A549 (cell line): ENCODE data around the gene SNAPC2. TPM values are rescaled to one million over a fixed set of nuclear protein-coding genes. Genes with fewer than 3 reads are reported as not detected.

Experiments
- ATAC-seq, 2 experiments: fragments of 200-7000 bp in 1 of 2; fragments of >200 bp in 1 of 2; cut with Nextera tagmentation in 1 of 2; cut with Tn5 transposase in 1 of 2; 3 replicates each; pipeline versions ENCODE4 v1.8.0 to v1.9.1; 2018 to 2020; ENCODE audit warnings: mild to moderate bottlenecking in 1 of 2, moderate library complexity in 1 of 2
- CTCF ChIA-PET: fragments of 300-600 bp; sonication (Branson Sonifier 250); formaldehyde crosslinking; extraction: SDS; loops from one replicate; lab custom pipeline; 2021; ENCODE audit warnings: antibody characterized with exemption, inconsistent platforms; lab: Yijun Ruan, JAX
- POLR2A ChIA-PET: fragments of 350-600 bp; formaldehyde crosslinking; extraction: SDS; loops from one replicate; lab custom pipeline; 2021; ENCODE audit warnings: antibody characterized with exemption, inconsistent platforms; lab: Yijun Ruan, JAX
- DNase-seq, 2 experiments: peaks; one replicate each; pipeline versions ENCODE4 v3.0.0 to v3.0.0-alpha.2; 2011 to 2016; ENCODE audit warnings: low read depth in 1 of 2, low spot score in 1 of 2
- FAIRE-seq: peaks from 2 replicates; lab custom pipeline; 2011; peaks lifted over from hg19 to GRCh38; lab: Jason Lieb, UNC
- H3K27ac ChIP-seq, 2 experiments: fragments of >200 bp; sonication (Bioruptor Twin); formaldehyde crosslinking; 3 replicates each; pipeline ENCODE4 v1.5.1; 2016 to 2017
- H3K4me1 ChIP-seq: fragments of >200 bp; sonication (Bioruptor Twin); formaldehyde crosslinking; 3 replicates; pipeline ENCODE4 v1.6.1; 2016
- H3K4me2 ChIP-seq: fragments of >200 bp; sonication (Bioruptor Twin); formaldehyde crosslinking; 3 replicates; pipeline ENCODE4 v1.6.1; 2016
- H3K4me3 ChIP-seq: fragments of >200 bp; sonication (Bioruptor Twin); formaldehyde crosslinking; 3 replicates; pipeline ENCODE4 v1.5.1; 2016
- H3K9me3 ChIP-seq: fragments of >200 bp; sonication (Bioruptor Twin); formaldehyde crosslinking; 3 replicates; pipeline ENCODE4 v1.6.1; 2016
- ATOH8 ChIP-seq: fragments of 250-450 bp; sonication (Bioruptor Pico); IDR thresholded peaks from 2 replicates; pipeline ENCODE4 v1.5.0; 2020; ENCODE audit warnings: low read depth, mild to moderate bottlenecking, moderate library complexity
- BHLHE40 ChIP-seq: IDR thresholded peaks from 2 replicates; pipeline ENCODE4 v1.6.1; 2012; ENCODE audit warnings: low read depth, low read length, inconsistent platforms
- CBX8 ChIP-seq: fragments of 200-600 bp; sonication (generic); IDR thresholded peaks from 2 replicates; pipeline ENCODE4 v1.6.1; 2016
- CEBPB ChIP-seq, 2 experiments: fragments of >200 bp in 1 of 2; sonication (Bioruptor Twin) in 1 of 2; formaldehyde crosslinking in 1 of 2; IDR thresholded peaks; 2 replicates each; pipeline ENCODE4 v1.6.1; 2012 to 2016
- CHD2 ChIP-seq: fragments of 150-350 bp; IDR thresholded peaks from 2 replicates; pipeline ENCODE4 v1.6.1; 2014; ENCODE audit warnings: low read length; ENCODE audit not compliant: partially characterized antibody
- CHD4 ChIP-seq: fragments of 200-600 bp; sonication (generic); IDR thresholded peaks from 2 replicates; pipeline ENCODE4 v1.6.1; 2016; ENCODE audit warnings: antibody characterized with exemption, mild to moderate bottlenecking, borderline replicate concordance
- EHF ChIP-seq: fragments of 250-450 bp; sonication (Bioruptor Pico); IDR thresholded peaks from 2 replicates; pipeline ENCODE4 v1.5.0; 2020; ENCODE audit warnings: mild to moderate bottlenecking
- HDAC2 ChIP-seq: fragments of 200-600 bp; sonication (generic); IDR thresholded peaks from 2 replicates; pipeline ENCODE4 v1.6.1; 2016
- HEYL ChIP-seq: fragments of 250-450 bp; sonication (Bioruptor Pico); IDR thresholded peaks from 2 replicates; pipeline ENCODE4 v1.8.0; 2021; ENCODE audit warnings: mild to moderate bottlenecking, moderate library complexity
- JUNB ChIP-seq: fragments of >200 bp; sonication (Bioruptor Twin); formaldehyde crosslinking; IDR thresholded peaks from 2 replicates; pipeline ENCODE4 v1.6.1; 2016
- KDM1A ChIP-seq: fragments of 200-600 bp; sonication (generic); IDR thresholded peaks from 2 replicates; pipeline ENCODE4 v1.6.1; 2016; ENCODE audit warnings: low read depth, mild to moderate bottlenecking
- KDM5A ChIP-seq: fragments of 200-600 bp; sonication (generic); IDR thresholded peaks from 2 replicates; pipeline ENCODE4 v1.6.1; 2016; ENCODE audit warnings: antibody characterized with exemption, mild to moderate bottlenecking
- MAZ ChIP-seq: fragments of 150-350 bp; IDR thresholded peaks from 2 replicates; pipeline ENCODE4 v1.6.1; 2014; ENCODE audit warnings: antibody characterized with exemption, low read depth, low read length, borderline replicate concordance
- NFE2L2 ChIP-seq: fragments of 150-350 bp; conservative IDR thresholded peaks from 2 replicates; pipeline ENCODE4 v1.6.1; 2014; ENCODE audit warnings: low read length
- NPAS2 ChIP-seq: fragments of 250-450 bp; sonication (Bioruptor Pico); IDR thresholded peaks from 2 replicates; pipeline ENCODE4 v1.8.0; 2022; ENCODE audit warnings: mild to moderate bottlenecking, moderate library complexity, borderline replicate concordance
- NR3C1 ChIP-seq: fragments of >200 bp; sonication (Bioruptor Twin); formaldehyde crosslinking; IDR thresholded peaks from 3 replicates; pipeline ENCODE4 v1.6.1; 2017
- RAD21 ChIP-seq, 2 experiments: fragments of >200 bp in 1 of 2; sonication (Bioruptor Twin) in 1 of 2; formaldehyde crosslinking in 1 of 2; IDR thresholded peaks in 1 of 2; conservative IDR thresholded peaks in 1 of 2; 2 replicates in 1 of 2; 3 replicates in 1 of 2; pipeline ENCODE4 v1.6.1; 2012 to 2018; ENCODE audit warnings: inconsistent platforms in 1 of 2
- RARB ChIP-seq: fragments of 250-450 bp; sonication (Bioruptor Pico); IDR thresholded peaks from 2 replicates; pipeline ENCODE4 v1.8.0; 2021; ENCODE audit warnings: mild to moderate bottlenecking, moderate library complexity
- RCOR1 ChIP-seq: fragments of 150-350 bp; IDR thresholded peaks from 2 replicates; pipeline ENCODE4 v1.6.1; 2014; ENCODE audit warnings: antibody characterized with exemption, low read length, low read depth
- RFX5 ChIP-seq: fragments of 450-650 bp; IDR thresholded peaks from 2 replicates; pipeline ENCODE4 v1.7.1; 2014; ENCODE audit warnings: antibody characterized with exemption, mild to moderate bottlenecking, moderate library complexity
- SREBF2 ChIP-seq: fragments of 450-650 bp; IDR thresholded peaks from 2 replicates; pipeline ENCODE4 v1.6.1; 2014; ENCODE audit warnings: mild to moderate bottlenecking, moderate library complexity
- ZC3H11A ChIP-seq: fragments of 450-650 bp; IDR thresholded peaks from 2 replicates; pipeline ENCODE4 v1.6.1; 2014; ENCODE audit warnings: antibody characterized with exemption, mild to moderate bottlenecking
- ZNF302 ChIP-seq: fragments of 250-450 bp; sonication (Bioruptor Pico); IDR thresholded peaks from 2 replicates; pipeline ENCODE4 v1.9.0; 2021; ENCODE audit warnings: inconsistent platforms, mild to moderate bottlenecking, moderate library complexity
- ZSCAN20 ChIP-seq: fragments of 250-450 bp; sonication (Bioruptor Pico); IDR thresholded peaks from 2 replicates; pipeline ENCODE4 v1.8.0; 2022; ENCODE audit warnings: mild to moderate bottlenecking, moderate library complexity
- WGBS: methylation state at CpG from one replicate; pipeline ENCODE4 v1.1.6; 2017; ENCODE audit errors: missing lambda C conversion rate; 5-methylcytosine and 5-hydroxymethylcytosine counted together
- polyA plus RNA-seq, 4 experiments: library from polyadenylated mRNA; depleted of rRNA in 3 of 4; stranded (reverse); fragments of >200 nt; fragmentation: RNase III in 1 of 4; extraction: RNeasy Plus Mini Kit Qiagen cat#74134 plus additional on column Dnase treatment in 1 of 4; gene quantifications; 2 replicates in 3 of 4; 3 replicates in 1 of 4; pipeline ENCODE4 v1.2.3, GENCODE V29; 2011 to 2017
- TF ChIP-seq, protein P1 (sequence below): fragments of >200 bp; sonication (Bioruptor Twin); formaldehyde crosslinking; IDR thresholded peaks from 3 replicates; pipeline ENCODE4 v1.5.1; 2016
- TF ChIP-seq, protein P2 (sequence below): fragments of 250-450 bp; sonication (Bioruptor Pico); IDR thresholded peaks from 2 replicates; pipeline ENCODE4 v1.5.0; 2021; ENCODE audit warnings: mild to moderate bottlenecking, moderate library complexity, borderline replicate concordance

Gene SNAPC2
- polyA plus RNA-seq, 2 of the 4 experiments (the other 2 are of a cell fraction): 9.2 to 13.8 TPM

DNA sequence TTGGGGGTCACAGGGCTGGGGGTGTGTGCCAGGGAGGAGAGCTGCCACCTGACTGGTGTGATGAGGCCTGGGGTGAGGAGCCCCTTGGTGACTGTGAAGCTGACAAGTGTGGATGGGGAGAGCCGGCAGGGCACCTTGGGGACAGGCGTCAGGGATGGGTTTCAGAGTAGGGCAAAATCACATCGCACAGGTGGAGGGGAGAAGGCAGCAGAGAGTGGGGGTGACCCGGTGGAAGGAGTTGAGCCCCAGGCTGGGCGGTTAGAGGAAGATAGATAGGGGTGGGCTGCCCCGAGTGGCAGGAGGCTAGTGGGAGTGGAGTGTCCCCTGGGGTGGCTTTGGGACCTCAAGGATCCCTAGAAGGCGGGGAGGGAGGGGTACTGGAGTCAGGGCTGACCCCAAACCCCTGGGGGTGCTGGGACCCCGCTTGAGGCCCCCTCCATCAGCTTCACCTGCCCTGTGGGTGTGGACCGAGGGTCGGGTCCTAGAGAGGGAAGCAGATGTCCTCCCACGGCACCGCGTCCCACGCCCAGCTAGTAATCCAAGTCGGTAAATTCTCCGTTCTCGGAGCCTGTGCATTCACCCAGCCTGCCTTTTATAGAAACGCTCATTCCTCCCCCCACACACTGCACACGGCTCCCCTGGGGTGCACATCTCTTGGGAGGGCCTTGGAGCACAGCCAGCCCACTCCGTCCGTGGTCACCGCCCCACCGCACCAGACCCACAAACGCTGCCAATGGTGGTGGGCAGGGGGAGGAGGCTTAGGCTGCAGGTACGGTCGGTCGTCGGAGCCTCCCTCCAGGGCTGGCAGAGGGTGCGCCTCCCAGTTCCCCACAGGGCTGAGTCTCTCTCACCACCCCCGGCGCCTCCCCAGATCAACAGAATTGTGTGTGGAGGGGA lies 3.4 kb downstream of the SNAPC2 start:
- no peak for DNase-seq
- POLR2A ChIA-PET: interaction anchor here (0.6 kb wide), 1 partner anchor 20 kb away, joined by 3 read pairs; the partner anchor contains the start of gene MAP2K7
- 89% methylated on average over 30 of the region's 31 CpGs for WGBS
- TF ChIP-seq CBX8 (no peak), NR3C1 (no peak), KDM1A (no peak), BHLHE40 (no peak), ZNF302 (CRISPR knock-in tag) (no peak), ZSCAN20 (CRISPR knock-in tag) (no peak), CHD4 (no peak), RCOR1 (no peak), SREBF2 (no peak)
- no peaks in the 10 kb centered on the region for H3K9me3 ChIP-seq
- FAIRE-seq: no peak
- CTCF ChIA-PET: interaction anchor here (0.7 to 2.5 kb wide), 6 partner anchors 8 to 71 kb away, joined by 3 to 17 read pairs (median 4); partner anchors contain the start of genes MAP2K7 and TIMM44
- no peak overlapping the region for H3K4me3 ChIP-seq
- H3K27ac ChIP-seq: no peak overlapping the region
- peaks cover 21% of the 10 kb centered on the region for H3K4me1 ChIP-seq
- no peak for ATAC-seq
- H3K4me2 ChIP-seq: no peak overlapping the region

DNA sequence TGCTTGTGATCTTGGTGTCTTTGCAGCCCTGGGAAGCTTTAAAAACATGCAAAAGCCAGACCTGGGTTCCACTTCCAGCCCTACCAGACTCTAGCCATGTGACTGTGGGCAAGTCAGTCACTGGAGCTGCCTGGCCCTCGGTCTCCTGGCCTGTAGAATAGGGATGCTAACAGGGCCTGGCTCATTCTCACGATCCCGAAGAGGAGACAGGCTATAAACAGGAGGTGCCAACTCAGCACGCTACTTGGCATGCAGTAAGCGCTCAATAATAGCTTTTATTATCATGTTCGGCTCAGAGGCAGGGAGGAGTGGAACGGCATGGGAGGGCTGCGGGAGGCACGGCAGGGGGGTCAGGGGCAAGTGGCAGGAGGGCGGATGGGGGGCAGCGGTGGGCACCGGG lies 4.1 kb downstream of the SNAPC2 start:
- ATAC-seq (no peak), DNase-seq (no peak), FAIRE-seq (no peak)
- Histone ChIP-seq H3K27ac (no peak overlapping the region), H3K9me3 (no peaks in the 10 kb centered on the region), H3K4me3 (no peak overlapping the region), H3K4me1 (peaks cover 28% of the 10 kb centered on the region), H3K4me2 (no peak overlapping the region)
- TF ChIP-seq, protein P1, sequence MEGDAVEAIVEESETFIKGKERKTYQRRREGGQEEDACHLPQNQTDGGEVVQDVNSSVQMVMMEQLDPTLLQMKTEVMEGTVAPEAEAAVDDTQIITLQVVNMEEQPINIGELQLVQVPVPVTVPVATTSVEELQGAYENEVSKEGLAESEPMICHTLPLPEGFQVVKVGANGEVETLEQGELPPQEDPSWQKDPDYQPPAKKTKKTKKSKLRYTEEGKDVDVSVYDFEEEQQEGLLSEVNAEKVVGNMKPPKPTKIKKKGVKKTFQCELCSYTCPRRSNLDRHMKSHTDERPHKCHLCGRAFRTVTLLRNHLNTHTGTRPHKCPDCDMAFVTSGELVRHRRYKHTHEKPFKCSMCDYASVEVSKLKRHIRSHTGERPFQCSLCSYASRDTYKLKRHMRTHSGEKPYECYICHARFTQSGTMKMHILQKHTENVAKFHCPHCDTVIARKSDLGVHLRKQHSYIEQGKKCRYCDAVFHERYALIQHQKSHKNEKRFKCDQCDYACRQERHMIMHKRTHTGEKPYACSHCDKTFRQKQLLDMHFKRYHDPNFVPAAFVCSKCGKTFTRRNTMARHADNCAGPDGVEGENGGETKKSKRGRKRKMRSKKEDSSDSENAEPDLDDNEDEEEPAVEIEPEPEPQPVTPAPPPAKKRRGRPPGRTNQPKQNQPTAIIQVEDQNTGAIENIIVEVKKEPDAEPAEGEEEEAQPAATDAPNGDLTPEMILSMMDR: no peak
- no peak for TF ChIP-seq CHD2
- TF ChIP-seq, protein P2, sequence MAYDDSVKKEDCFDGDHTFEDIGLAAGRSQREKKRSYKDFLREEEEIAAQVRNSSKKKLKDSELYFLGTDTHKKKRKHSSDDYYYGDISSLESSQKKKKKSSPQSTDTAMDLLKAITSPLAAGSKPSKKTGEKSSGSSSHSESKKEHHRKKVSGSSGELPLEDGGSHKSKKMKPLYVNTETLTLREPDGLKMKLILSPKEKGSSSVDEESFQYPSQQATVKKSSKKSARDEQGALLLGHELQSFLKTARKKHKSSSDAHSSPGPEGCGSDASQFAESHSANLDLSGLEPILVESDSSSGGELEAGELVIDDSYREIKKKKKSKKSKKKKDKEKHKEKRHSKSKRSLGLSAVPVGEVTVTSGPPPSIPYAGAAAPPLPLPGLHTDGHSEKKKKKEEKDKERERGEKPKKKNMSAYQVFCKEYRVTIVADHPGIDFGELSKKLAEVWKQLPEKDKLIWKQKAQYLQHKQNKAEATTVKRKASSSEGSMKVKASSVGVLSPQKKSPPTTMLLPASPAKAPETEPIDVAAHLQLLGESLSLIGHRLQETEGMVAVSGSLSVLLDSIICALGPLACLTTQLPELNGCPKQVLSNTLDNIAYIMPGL: no peak
- no peak for TF ChIP-seq ATOH8 (CRISPR knock-in tag)
- TF ChIP-seq BHLHE40: no peak
- TF ChIP-seq NPAS2 (CRISPR knock-in tag): no peak
- no peak for TF ChIP-seq HEYL (CRISPR knock-in tag)
- no peak for TF ChIP-seq JUNB
- no peak for TF ChIP-seq HDAC2
- no peak for TF ChIP-seq KDM1A
- no peak for TF ChIP-seq RARB (CRISPR knock-in tag)
- no peak for TF ChIP-seq RFX5
- TF ChIP-seq NFE2L2: no peak
- no peak for TF ChIP-seq KDM5A
- no peak for TF ChIP-seq ZC3H11A
- TF ChIP-seq CEBPB (IDR thresholded peaks at IDR 0.05): no peak
- no peak for TF ChIP-seq EHF (CRISPR knock-in tag)
- TF ChIP-seq MAZ: no peak
- TF ChIP-seq RAD21 (conservative IDR thresholded peaks at IDR 0.05 in 1 of 2, IDR thresholded peaks at IDR 0.05 in 1 of 2): no peak
- 72% methylated on average over 5 of the region's 12 CpGs for WGBS
- POLR2A ChIA-PET: no interaction called here
- CTCF ChIA-PET: interaction anchor here (0.7 to 2.5 kb wide), 4 partner anchors 9 to 71 kb away, joined by 3 to 17 read pairs (median 6); partner anchors contain the start of gene TIMM44
